Lower leg skin (tissue), 4 donors: ENCODE results near the gene SMAD6. TPM values are rescaled to one million over a fixed set of nuclear protein-coding genes. Genes with fewer than 3 reads are reported as not detected.

Experiments used
- DNase-seq, 2 donors: peaks; one replicate each; pipeline ENCODE4 v3.0.0-alpha.2; 2019; ENCODE audit warnings: low spot score in 2 of 2
- H3K4me3 ChIP-seq: fragments of 200-600 bp; sonication (generic); 2 replicates; pipeline ENCODE4 v1.5.1; 2017; ENCODE audit warnings: mild to moderate bottlenecking, low read depth; ENCODE audit not compliant: poor library complexity, severe bottlenecking
- POLR2A ChIP-seq, 2 donors: fragments of 450-650 bp; IDR thresholded peaks; one replicate each; pipeline ENCODE4 v1.6.1; 2016 to 2017; ENCODE audit warnings: antibody characterized with exemption in 2 of 2, mild to moderate bottlenecking in 1 of 2, moderate library complexity in 1 of 2
- WGBS, 2 donors: methylation state at CpG; one replicate each; pipeline ENCODE4 v1.1.5; 2018; 5-methylcytosine and 5-hydroxymethylcytosine counted together
- intact Hi-C: fragments of 100-400 bp; cut with DNase I; formaldehyde crosslinking; loops from one replicate; pipeline ENCODE4 v1.15.0; 2023; ENCODE audit warnings: low total_unique reads
- total RNA-seq, 4 donors: library from RNA; depleted of rRNA; stranded (reverse); fragments of >200 nt; gene quantifications; one replicate each; pipeline ENCODE4 v1.1.0, GENCODE V29; 2016
- TF ChIP-seq, protein P1 (sequence below), 3 donors: fragments of 450-650 bp; IDR thresholded peaks; one replicate each; pipeline ENCODE4 v1.5.1; 2016; ENCODE audit warnings: antibody characterized with exemption in 3 of 3, mild to moderate bottlenecking in 3 of 3, moderate library complexity in 2 of 3

Gene SMAD6
- total RNA-seq, 4 donors from 2014 or later = 2.0 to 9.1 (median 6.7) TPM

DNA sequence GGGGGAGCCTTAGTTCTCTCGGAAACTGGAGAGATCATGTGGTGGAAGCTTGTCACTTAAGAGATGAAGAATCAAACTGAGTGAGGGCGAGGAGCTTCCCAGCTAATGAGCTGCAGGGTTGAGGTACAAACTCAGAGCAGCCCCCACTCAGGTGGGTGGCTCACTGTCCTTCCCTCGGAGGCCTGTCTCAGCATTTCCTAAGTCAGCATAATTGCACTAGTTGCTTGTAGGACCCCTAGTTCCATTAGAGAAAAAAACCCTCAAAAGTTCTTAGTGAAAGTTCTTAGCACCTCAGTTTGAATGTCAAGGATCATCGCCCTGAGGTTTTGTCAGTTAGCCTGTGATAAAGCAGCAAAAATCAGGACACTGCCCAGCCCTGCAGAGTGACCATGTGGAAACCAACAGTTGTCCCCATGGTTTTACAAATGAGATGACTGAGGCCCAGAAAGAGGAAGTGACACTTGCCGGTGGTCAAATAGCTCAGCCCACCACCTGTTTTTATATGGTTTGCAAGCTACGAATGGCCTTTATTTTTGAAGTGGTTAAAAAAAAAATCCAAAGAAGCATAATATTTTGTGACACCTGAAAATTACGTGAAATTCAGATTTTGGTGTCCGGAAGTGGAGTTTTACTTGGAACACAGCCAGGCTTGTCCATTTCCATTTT lies 11.9 kb downstream of the SMAD6 start:
- DNase-seq = no peak
- no peak for TF ChIP-seq POLR2A (IDR thresholded peaks at IDR 0.05)
- TF ChIP-seq, protein P1, sequence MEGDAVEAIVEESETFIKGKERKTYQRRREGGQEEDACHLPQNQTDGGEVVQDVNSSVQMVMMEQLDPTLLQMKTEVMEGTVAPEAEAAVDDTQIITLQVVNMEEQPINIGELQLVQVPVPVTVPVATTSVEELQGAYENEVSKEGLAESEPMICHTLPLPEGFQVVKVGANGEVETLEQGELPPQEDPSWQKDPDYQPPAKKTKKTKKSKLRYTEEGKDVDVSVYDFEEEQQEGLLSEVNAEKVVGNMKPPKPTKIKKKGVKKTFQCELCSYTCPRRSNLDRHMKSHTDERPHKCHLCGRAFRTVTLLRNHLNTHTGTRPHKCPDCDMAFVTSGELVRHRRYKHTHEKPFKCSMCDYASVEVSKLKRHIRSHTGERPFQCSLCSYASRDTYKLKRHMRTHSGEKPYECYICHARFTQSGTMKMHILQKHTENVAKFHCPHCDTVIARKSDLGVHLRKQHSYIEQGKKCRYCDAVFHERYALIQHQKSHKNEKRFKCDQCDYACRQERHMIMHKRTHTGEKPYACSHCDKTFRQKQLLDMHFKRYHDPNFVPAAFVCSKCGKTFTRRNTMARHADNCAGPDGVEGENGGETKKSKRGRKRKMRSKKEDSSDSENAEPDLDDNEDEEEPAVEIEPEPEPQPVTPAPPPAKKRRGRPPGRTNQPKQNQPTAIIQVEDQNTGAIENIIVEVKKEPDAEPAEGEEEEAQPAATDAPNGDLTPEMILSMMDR (IDR thresholded peaks at IDR 0.05) = no peak
- 88 to 93% methylated on average over 8 of the region's 8 CpGs for WGBS, 2 donors
- intact Hi-C loops = no loop called here
- H3K4me3 ChIP-seq = no peak overlapping the region

DNA sequence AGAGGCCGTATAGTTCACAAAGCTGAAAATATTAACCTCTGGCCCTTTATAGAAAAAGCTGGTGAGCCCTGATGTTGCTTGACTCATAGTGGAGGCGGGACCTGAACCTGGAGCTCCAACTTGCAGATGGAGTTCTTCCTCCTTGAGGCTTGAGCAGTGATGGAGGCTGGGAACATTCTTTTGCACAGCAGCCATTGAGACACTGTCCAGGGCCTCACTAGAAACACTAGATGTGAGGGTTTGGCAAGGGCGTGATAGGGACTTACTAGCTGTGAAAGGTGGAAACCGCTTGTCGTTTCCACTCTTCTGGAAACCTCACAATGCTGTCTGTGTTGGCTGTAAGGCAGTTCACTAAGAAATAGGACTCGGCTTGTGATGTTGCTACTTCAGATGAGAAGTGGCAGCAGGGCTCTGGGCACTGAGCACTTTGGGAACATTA lies 12.5 kb downstream of the SMAD6 start:
- no peak overlapping the region for H3K4me3 ChIP-seq
- no peak for TF ChIP-seq POLR2A (IDR thresholded peaks at IDR 0.05)
- TF ChIP-seq, protein P1 (IDR thresholded peaks at IDR 0.05) = no peak
- no peak for DNase-seq
- intact Hi-C loops = no loop called here
- 73 to 78% methylated on average over 6 of the region's 6 CpGs for WGBS, 2 donors

DNA sequence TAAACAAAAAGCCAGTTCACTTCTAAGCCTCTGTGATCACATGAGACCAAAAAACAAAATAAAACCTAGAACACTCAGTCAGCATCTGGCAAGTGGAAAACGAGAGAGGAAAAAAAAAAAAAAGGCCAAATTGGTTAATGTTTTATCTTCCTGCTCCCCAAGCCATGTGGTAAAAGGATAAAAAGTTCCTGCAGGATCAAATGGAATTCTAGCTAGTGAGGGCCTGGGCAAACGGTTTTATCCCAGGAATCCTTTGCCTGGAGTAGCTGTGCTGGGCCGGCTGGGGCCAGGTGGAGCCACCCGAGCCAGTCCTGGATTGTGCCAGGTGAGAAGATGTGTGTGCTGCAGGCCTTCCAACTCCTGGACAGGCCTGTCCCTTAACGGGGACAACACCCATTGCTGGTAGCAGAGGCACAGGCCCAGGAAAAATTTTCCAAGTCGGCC lies 13.2 kb downstream of the SMAD6 start:
- 50 to 60% methylated on average over 6 of the region's 6 CpGs for WGBS, 2 donors
- TF ChIP-seq POLR2A (IDR thresholded peaks at IDR 0.05) = no peak
- TF ChIP-seq, protein P1 (IDR thresholded peaks at IDR 0.05) = no peak
- no peak for DNase-seq
- intact Hi-C loops = no loop called here
- no peak overlapping the region for H3K4me3 ChIP-seq

DNA sequence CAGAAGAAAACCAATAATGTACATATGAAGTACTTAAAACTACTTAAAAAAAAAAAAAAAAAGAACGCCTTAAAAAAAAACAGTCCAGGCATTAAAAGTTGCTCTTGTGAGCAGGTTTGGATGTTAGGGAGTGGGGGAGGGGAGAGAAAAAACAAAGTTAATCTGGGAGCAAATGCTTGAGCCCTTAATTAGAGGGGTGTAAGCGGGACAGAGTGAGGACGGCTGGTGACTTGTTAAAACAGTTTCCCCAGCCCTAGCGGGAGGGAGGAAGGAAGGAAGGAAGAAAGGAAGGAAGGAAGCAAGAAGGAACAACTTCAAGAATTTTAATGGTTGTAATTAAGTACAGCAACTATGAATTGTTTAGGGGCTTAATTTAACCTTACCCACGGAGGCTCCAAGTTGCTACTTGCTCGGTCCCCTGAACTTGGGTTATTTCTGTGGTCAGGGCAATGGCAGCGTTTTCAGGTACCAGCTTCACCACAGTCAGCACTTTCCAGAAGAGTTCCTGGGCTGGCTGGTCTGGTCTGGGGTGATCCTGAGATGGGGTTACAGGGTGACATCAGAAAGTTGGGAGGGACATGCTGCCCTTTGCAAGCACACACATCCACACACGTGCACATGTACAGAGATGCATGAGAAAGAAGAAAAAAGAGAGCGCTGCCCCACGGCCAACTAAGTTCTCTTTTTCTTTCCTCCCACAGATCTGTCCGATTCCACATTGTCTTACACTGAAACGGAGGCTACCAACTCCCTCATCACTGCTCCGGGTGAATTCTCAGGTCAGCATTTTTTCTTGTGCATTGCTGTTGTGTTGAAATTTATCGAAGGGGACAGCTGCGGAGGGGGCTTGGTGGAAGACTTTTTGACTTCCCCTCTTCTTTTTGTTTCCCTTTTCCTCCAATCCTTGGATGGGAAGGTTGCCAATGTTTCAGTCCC lies 14.0 kb downstream of the SMAD6 start:
- no peak for DNase-seq
- H3K4me3 ChIP-seq = no peak overlapping the region
- intact Hi-C loops = no loop called here
- TF ChIP-seq, protein P1 (IDR thresholded peaks at IDR 0.05) = no peak
- TF ChIP-seq POLR2A (IDR thresholded peaks at IDR 0.05) = no peak
- 68 to 72% methylated on average over 15 of the region's 15 CpGs for WGBS, 2 donors

DNA sequence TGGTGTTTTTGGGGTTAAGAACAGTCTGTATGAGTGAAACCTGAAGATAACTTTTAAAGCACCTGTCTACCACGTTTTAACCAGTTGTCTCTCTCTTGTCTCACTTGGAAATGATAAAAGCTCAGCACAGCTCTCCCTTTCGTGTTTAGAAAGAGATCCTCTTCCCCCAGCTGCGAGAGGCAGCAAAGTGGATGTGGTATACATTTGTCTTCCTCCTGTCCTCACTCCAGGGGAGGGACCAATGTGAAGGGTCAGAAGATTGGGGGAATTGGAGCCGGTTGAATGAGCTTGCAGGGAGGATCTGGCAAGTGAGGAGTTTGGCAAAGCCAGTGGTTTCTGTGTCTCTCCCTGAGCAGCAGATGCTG lies 14.6 kb downstream of the SMAD6 start:
- no peak for DNase-seq
- H3K4me3 ChIP-seq = no peak overlapping the region
- intact Hi-C loops = no loop called here
- WGBS, 2 donors = 59 to 63% methylated on average over 4 of the region's 4 CpGs
- no peak for TF ChIP-seq POLR2A (IDR thresholded peaks at IDR 0.05)
- TF ChIP-seq, protein P1 (IDR thresholded peaks at IDR 0.05) = no peak
